ENCODE results near the gene PLCB3. TPM values are rescaled to one million over a fixed set of nuclear protein-coding genes. Genes with fewer than 3 reads are reported as not detected.

PLCB3 gene
- total RNA-seq, 1 donor from 2014 or later = 36.2 TPM

DNA sequence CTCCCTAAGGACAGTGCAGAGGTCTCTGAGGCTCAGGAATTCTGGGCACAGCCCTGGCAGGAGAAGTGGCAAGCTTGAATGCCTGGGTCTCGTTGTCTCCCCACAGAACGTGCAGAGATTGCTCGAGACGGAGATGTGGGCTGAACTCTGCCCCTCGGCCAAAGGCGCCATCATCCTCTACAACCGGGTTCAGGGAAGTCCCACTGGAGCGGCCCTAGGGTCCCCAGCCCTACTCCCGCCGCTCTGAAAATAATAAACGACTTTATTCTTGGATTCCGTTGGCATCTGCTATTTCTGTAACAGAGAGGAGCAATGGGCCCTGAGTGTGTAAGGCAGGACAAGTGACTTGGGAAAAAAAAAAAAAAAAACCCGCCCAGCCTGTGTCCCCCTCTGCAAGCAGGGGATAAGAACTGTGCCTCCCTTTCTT is 21.6 kb upstream of the PLCB3 start:
- Mint-ChIP-seq H3K27ac (ENCODE audit: unreplicated experiment) (no peak overlapping the region), H3K27me3 (ENCODE audit: unreplicated experiment) (peaks cover 12% of the 10 kb centered on the region), H3K9me3 (ENCODE audit: unreplicated experiment) (peaks cover 2% of the 10 kb centered on the region), H3K4me1 (ENCODE audit: low read depth, unreplicated experiment) (no peaks in the 10 kb centered on the region), H3K4me3 (ENCODE audit: unreplicated experiment) (peak overlapping the region; percentile 88), H3K36me3 (ENCODE audit: unreplicated experiment) (no peaks in the 10 kb centered on the region)
- TF ChIP-seq, protein P1, sequence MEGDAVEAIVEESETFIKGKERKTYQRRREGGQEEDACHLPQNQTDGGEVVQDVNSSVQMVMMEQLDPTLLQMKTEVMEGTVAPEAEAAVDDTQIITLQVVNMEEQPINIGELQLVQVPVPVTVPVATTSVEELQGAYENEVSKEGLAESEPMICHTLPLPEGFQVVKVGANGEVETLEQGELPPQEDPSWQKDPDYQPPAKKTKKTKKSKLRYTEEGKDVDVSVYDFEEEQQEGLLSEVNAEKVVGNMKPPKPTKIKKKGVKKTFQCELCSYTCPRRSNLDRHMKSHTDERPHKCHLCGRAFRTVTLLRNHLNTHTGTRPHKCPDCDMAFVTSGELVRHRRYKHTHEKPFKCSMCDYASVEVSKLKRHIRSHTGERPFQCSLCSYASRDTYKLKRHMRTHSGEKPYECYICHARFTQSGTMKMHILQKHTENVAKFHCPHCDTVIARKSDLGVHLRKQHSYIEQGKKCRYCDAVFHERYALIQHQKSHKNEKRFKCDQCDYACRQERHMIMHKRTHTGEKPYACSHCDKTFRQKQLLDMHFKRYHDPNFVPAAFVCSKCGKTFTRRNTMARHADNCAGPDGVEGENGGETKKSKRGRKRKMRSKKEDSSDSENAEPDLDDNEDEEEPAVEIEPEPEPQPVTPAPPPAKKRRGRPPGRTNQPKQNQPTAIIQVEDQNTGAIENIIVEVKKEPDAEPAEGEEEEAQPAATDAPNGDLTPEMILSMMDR (IDR thresholded peaks at IDR 0.05; ENCODE audit: partially characterized antibody, unreplicated experiment) = no peak
- DNase-seq = no peak

DNA sequence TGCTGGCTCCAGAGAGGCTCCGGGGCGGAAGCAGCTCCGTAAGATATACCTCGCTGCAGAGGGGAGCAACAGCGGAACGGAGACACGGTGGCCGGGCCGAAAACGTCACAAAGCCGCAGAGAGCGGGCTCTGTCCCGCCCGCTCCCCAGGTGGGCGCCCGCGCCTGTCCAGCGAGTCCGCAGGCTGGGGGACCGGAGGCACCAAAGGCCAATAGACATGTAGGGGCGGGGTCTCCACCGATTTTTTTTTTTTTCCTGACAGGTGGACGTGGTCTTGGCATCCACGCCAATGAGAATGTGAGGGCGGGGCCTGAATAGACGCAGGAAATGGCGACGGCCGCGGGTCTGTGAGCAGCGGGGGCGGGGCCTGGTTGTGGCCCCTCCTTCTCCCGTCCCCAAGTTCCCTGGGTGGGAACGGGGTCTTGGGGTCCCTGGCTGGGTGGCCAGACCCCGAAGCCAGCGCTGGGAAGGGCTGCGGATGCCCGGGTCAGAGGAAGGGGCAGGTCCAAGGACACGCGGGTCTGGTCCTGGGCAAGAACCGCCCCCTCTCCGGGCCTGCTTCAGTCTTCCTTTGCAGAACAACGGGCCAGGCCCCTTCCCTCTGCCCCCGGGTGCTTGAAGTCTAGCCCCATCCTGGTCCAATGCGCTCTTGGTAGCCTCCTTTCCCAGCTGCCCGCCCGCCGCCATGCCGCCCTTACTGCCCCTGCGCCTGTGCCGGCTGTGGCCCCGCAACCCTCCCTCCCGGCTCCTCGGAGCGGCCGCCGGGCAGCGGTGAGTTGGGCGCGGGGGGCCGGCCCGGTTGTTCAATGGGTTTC is 21.0 kb upstream of the PLCB3 start, which contains the start of gene DNAJC4:
Gene DNAJC4 (plus strand): TSS at position 378 of the 814 bp plus-strand sequence. CDS start 307 bp downstream, at position 685.
- Mint-ChIP-seq H3K4me1 (ENCODE audit: low read depth, unreplicated experiment) (no peaks in the 10 kb centered on the region), H3K36me3 (ENCODE audit: unreplicated experiment) (no peaks in the 10 kb centered on the region), H3K27me3 (ENCODE audit: unreplicated experiment) (peaks cover 15% of the 10 kb centered on the region)

DNA sequence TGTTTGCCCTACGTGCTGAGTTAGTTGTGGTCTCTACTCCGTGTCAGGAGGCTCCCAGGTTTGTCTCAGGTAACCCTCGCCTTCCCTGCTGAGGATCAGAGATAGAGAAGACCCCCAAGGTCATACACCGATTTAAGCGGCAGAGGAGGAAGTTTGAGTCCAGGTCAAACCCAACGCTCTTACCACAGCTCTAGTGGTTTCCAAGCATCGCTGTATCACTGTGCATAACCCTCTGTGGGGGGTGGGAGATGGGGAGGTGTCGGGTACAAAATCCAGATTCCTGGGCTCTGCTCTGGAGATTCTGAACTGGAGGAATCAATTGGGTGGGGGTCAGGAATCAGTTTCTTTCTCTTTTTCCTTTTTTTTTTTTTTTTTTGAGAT is 20.4 kb upstream of the PLCB3 start:
- Mint-ChIP-seq H3K36me3 (ENCODE audit: unreplicated experiment) (no peaks in the 10 kb centered on the region), H3K4me3 (ENCODE audit: unreplicated experiment) (peak overlapping the region; percentile 88), H3K27ac (ENCODE audit: unreplicated experiment) (peak overlapping the region; percentile 40), H3K9me3 (ENCODE audit: unreplicated experiment) (peaks cover 4% of the 10 kb centered on the region), H3K4me1 (ENCODE audit: low read depth, unreplicated experiment) (no peaks in the 10 kb centered on the region), H3K27me3 (ENCODE audit: unreplicated experiment) (peaks cover 19% of the 10 kb centered on the region)
- no peak for DNase-seq
- TF ChIP-seq, protein P1 (IDR thresholded peaks at IDR 0.05; ENCODE audit: partially characterized antibody, unreplicated experiment) = no peak

More for the DNA sequence above, 21.0 kb upstream of the PLCB3 start, which contains the start of gene DNAJC4:
- DNase-seq = peak; percentile 89
- H3K27ac Mint-ChIP-seq (ENCODE audit: unreplicated experiment) = peak within 1 kb of the TSS; percentile 40
- TF ChIP-seq, protein P1 (IDR thresholded peaks at IDR 0.05; ENCODE audit: partially characterized antibody, unreplicated experiment) = no peak
- peak within 1 kb of the TSS; percentile 88 for H3K4me3 Mint-ChIP-seq (ENCODE audit: unreplicated experiment)
- H3K9me3 Mint-ChIP-seq (ENCODE audit: unreplicated experiment) = peaks cover 3% of the 10 kb centered on the region

DNA sequence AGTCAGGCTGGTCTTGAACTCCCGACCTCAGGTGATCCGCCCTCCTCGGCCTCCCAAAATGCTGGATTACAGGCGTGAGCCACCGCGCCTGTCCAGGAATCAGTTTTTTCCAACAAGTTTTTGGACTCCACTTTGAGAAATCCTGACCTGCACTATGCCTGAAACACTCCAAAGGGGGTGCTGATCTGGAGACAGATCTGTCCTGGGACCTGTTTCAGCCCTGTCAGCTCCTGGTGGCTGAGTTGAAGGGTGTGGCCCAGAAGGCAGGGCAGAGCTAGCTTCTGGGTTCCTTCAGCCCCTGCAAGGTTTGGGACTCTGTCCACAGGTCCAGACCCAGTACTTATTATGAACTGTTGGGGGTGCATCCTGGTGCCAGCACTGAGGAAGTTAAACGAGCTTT is 19.8 kb upstream of the PLCB3 start:
- TF ChIP-seq, protein P1 (IDR thresholded peaks at IDR 0.05; ENCODE audit: partially characterized antibody, unreplicated experiment) = no peak
- Mint-ChIP-seq H3K4me3 (ENCODE audit: unreplicated experiment) (peak overlapping the region; percentile 88), H3K36me3 (ENCODE audit: unreplicated experiment) (no peaks in the 10 kb centered on the region), H3K27me3 (ENCODE audit: unreplicated experiment) (peaks cover 19% of the 10 kb centered on the region), H3K27ac (ENCODE audit: unreplicated experiment) (no peak overlapping the region), H3K9me3 (ENCODE audit: unreplicated experiment) (peaks cover 4% of the 10 kb centered on the region), H3K4me1 (ENCODE audit: low read depth, unreplicated experiment) (no peaks in the 10 kb centered on the region)
- DNase-seq = no peak

Data from glutamatergic neuron (in vitro differentiated cells).